Measurements from ENCODE around the gene PID1.

The PID1 gene

GRCh38 chr2:229270551-229271410 lies at the start of gene PID1:
PID1 (minus strand) TSS chr2:229271287; CDS start chr2:229271043, 244 bp downstream.
- no peak for DNase-seq (ENCODE audit: low spot score)

DNA sequence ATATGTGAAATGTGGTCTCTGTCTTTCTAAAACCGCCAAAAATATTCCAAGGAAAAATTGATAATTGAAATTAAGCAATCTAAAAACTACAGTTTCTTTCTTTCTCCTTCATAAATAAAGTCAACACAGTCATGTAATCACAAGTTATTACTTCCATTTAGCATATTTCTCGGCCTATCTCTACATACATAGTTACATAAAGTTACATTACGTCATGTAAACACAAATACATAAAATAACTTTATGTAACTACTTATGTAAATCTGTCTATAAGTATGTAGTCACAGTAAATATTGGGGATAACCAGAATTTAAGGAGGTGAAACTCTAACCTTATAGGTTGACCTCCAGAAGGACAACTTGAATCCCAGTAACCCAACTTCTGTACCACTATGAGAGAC lies 48.5 kb upstream of the PID1 start:
- DNase-seq (ENCODE audit: low spot score), result no peak

DNA sequence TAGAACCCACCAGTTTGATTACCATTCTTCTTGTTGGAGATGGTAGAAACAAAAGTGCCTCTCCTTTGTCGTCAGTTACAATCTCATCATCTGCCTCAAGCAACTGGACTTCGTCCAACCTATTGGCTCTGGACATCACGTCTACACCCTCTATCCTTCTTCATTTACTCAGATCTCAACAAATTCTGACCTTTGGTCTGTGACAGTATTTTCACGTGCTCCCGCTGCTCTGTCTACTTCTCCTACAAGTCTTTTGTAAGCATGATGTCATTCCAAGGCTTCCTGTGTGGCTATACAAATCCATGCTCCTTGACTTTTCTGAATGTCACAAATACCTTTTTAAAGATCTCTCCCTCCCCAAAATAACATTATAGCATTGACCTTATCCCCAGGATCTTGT lies 43.0 kb upstream of the PID1 start:
- DNase-seq (ENCODE audit: low spot score), result no peak

- no peak for DNase-seq (ENCODE audit: low spot score)
Observed at GRCh38 chr2:229313591-229313990, 42.5 kb upstream of the PID1 start.

DNA sequence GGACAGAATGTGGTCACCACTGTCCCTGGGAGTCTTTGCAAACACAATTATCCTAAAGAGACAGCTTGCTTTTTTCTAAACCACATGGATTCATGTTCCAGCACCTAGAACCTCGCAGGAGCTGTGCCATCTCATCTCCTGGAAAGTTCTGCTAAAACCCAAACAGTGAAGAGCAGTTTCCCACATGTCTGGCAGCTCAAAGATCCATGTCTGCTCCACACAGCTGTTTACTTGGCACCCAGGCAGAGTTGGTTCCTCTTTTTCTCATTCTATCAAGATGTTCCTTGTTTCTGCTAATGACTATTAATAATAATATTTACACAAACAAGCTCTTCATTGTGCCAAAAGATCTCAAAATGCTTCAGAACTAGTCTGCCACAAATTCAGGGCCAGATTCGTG lies 30.1 kb upstream of the PID1 start:
- no peak for DNase-seq (ENCODE audit: low spot score)

DNA sequence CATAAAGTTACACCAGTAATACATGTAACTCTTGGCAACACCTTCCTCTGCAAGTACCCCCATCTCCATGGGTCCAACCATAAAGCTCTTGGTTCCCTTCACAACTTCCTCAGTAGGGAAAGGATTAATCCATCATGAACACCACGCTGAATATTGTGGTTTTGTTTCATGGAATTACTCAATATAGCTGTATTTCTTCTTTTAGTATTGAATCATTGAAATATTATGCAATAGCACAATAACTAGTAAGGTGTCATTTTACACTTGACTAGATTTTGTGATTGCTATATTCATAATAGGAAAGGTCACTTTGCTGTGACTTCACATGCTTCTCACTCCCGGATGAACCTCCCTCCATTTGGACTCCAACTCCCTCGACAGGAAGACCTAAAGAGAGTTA lies 29.7 kb upstream of the PID1 start:
- DNase-seq (ENCODE audit: low spot score), result no peak

DNA sequence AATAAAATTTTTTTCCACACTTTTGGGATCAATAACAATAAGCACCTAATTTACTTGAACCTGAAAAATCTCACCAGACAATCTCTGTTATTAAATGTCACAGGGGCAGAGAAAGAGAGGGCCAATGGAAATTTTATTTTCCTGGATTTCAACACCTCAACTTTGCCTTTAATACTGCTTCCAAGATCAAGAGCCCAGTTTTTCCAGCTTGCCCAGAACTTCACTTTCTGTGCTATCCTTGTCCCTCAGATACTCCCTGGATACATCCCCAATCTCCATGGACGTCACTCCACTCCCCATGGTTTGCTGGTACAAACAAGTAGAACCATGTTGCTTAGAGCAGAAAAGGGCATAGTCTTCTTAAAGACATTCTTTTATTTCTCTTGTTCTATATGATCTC lies 29.3 kb upstream of the PID1 start:
- no peak for DNase-seq (ENCODE audit: low spot score)

- DNase-seq (ENCODE audit: low spot score), result peak; percentile 20
Observed at GRCh38 chr2:229297247-229297646, 26.2 kb upstream of the PID1 start.

DNA sequence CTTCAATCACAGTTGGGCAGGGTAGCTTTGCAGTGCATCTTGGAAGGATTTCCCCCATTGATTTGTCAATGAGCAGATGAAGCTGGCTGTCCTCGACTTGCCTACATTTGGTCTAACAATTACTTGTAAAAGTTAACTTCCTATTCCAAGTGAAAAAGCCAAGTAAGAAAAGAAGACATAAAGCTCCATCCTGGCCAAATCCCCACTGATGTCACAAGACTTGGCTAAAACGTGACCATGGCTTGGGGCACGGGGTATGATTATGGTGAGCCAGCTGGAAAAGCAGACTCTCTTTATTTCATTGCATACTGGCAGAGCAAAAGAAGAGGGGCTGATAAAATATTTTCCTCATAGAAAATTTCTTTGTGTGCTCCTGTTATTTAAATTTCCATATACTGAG lies 25.4 kb upstream of the PID1 start:
- no peak for DNase-seq (ENCODE audit: low spot score)

DNA sequence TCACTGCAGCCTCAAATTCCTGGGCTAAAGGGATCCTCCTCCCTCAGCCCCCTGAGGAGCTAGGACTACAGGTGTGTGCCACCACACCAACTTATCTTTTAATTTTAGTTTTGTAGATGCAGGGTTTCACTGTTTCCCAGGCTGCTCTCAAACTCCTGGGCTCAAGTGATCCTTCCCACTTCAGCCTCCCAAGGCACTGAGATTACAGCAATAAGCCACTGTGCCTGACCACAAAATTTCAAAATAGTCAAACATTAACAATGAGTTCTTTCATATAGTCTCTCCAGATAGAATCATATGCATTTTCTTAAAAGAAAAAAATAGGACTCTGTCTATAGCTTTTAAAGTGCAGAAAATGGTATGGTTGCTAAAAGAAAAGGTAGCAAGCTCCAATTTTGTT lies 24.9 kb upstream of the PID1 start:
- no peak for DNase-seq (ENCODE audit: low spot score)

DNA sequence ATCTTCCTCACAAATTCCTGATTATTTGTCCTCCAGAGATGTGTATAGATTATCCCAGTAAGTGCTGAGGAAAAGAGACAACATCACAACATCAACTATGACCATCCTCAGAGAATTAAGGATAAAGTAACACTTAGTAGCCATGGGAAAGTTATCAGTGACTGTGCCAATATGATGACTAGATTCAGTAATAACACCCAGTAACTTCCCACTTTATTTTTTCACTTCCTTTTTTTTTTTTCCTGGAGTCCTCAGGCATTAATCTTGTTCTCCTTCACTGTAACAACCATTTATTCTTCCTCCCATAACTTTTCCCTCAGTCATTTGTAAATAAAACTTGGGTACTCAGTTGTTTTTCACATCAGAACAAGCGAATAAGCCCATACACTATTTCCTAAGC lies 16.7 kb upstream of the PID1 start:
- DNase-seq (ENCODE audit: low spot score), result peak; percentile 8

GRCh38 chr2:229282758-229283546 lies 11.9 kb upstream of the PID1 start:
- DNase-seq (ENCODE audit: low spot score), result no peak

- no peak for DNase-seq (ENCODE audit: low spot score)
Observed at GRCh38 chr2:229279516-229279915, 8.4 kb upstream of the PID1 start.

- DNase-seq (ENCODE audit: low spot score), result no peak
Observed at GRCh38 chr2:229275506-229275905, 4.4 kb upstream of the PID1 start.

GRCh38 chr2:229273723-229274338 lies 2.7 kb upstream of the PID1 start:
- DNase-seq (ENCODE audit: low spot score), result peak; percentile 74

- no peak for DNase-seq (ENCODE audit: low spot score)
Observed at GRCh38 chr2:229273006-229273722, 2.1 kb upstream of the PID1 start.

GRCh38 chr2:229269941-229270340 lies 1.1 kb downstream of the PID1 start:
- no peak for DNase-seq (ENCODE audit: low spot score)

DNA sequence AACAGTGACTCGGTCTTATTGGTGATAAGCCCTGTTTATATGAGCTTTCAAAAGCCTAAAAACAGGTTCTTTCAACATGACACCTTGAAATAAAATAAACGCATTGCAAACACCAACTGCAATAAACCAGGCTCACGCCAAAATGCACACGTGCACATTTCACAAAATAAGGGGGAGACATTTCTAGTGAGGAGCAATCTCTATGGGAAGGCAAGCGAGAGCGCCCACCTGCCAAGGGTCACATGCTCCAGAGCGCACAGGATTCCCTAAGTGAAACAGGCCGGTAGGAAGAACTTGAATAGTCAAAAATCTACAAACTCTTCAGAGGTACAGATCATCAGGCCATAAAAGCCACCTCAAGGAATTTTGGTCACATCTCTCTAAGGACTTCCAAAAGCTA lies 1.9 kb downstream of the PID1 start:
- no peak for DNase-seq (ENCODE audit: low spot score)

DNA sequence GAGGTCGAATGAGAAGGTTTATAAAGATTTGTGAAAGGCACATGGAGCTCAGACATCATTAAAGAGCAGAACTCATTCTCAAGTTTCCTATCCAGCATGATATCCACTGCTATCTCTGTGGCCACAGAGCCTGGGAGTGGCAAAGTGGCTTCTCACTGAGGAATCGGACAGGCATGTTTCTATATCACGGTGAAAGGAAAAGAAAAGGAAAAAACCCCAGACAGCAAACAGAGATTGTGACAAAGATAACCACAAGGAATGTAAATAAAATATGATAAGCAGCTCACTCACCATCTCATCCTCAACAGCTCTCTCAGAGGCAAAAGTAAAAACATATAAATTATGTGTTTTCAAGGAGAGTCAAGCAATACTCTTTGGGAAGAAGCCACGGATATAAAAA lies 2.5 kb downstream of the PID1 start:
- DNase-seq (ENCODE audit: low spot score), result no peak

- DNase-seq (ENCODE audit: low spot score), result no peak
Observed at GRCh38 chr2:229267080-229267479, 4.0 kb downstream of the PID1 start.

DNA sequence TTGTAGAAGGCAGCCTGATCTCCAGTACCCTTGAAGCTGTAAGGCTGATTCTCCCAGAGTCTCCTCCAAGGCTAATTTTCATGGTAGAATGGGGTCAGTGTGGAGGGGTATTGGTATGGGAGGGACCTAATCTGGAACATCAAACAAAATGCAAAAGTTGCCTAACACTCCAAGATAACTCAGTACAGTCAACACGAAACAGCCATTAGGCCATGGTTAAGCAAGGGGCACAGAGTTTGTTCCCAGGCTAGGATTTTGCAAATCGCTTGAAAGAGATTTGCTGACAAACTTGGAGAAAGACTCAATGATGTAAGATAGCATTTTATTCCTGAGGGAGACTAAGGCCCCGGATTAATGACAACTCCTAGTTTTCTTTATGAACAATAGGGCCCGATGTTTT lies 5.4 kb downstream of the PID1 start:
- DNase-seq (ENCODE audit: low spot score), result no peak

- no peak for DNase-seq (ENCODE audit: low spot score)
Observed at GRCh38 chr2:229261599-229261998, 9.5 kb downstream of the PID1 start.

All from globus pallidus (tissue), 1 donor.